Smooth muscle cell of the brain vasculature (primary cell): ENCODE measurements around the gene ZEB2.

ENCODE experiments used
- DNase-seq: peaks from one replicate; pipeline ENCODE4 v3.0.0-alpha.2; 2012; ENCODE audit warnings: low read depth, low spot score

The ZEB2 gene

GRCh38 chr2:144513388-144514101, 6.4 kb downstream of the ZEB2 start:
- no peak for DNase-seq

DNA sequence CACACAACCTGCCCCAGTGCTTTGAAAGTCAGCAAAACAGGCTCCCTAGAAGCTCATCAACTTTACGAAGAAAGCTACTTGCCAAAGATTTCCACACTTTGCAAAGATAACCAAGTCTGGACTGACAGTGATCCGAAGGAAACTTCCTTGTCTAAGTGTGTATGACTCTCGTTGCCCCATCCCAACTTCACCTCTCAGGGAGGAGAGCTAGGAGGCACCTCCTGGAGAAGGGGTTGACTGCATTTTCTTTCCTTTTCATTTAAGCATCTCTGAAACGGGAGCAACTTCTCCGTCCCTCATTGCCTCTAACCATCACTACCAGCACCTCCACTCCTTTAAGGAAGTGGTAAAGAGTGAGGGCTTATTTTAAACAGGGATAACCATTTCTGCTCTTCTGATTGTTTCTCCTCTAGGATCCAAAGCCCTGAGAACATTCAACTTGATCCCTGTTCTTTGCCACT, 7.0 kb downstream of the ZEB2 start:
- no peak for DNase-seq

DNA sequence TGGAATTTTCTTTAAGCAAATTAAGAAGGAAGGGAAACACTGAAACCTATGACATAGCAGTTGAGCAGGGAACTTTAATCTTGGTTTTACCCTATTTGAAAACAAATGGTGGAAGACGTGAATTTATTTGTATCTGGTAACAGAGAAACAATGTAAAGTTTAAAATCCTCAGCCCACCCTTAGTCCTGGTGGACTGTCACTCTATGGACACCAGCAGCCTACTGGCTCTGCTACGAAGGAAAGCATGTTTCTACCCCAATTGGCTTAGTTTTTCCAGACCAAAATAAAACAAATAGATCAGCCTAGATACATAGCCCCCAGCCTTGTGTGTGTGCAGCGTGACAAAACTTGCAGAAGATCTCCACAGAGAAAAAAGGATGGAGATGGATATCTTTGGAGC, 7.4 kb downstream of the ZEB2 start:
- DNase-seq: no peak

GRCh38 chr2:144511937-144512336, 8.0 kb downstream of the ZEB2 start:
- DNase-seq: no peak

GRCh38 chr2:144511226-144511810, 8.6 kb downstream of the ZEB2 start:
- DNase-seq: no peak

- no peak for DNase-seq
Observed at GRCh38 chr2:144510294-144510991, 9.5 kb downstream of the ZEB2 start.

DNA sequence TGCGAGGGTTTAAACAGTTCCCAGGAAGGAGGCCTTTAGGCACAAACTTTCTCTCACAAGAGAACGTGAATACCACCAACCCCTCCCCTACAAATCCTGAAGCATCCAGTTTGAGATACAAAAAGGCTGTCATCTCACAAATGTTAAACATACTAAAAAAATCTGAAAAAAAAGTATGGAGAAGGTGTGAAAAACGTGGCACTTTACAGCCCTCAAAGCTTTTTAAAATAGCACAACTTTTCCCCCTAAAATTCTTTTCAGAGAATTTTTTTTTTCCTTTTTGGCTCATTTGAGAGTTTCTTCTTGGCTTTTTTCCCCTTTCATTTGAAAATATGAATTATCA, 10.1 kb downstream of the ZEB2 start:
- DNase-seq: no peak

DNA sequence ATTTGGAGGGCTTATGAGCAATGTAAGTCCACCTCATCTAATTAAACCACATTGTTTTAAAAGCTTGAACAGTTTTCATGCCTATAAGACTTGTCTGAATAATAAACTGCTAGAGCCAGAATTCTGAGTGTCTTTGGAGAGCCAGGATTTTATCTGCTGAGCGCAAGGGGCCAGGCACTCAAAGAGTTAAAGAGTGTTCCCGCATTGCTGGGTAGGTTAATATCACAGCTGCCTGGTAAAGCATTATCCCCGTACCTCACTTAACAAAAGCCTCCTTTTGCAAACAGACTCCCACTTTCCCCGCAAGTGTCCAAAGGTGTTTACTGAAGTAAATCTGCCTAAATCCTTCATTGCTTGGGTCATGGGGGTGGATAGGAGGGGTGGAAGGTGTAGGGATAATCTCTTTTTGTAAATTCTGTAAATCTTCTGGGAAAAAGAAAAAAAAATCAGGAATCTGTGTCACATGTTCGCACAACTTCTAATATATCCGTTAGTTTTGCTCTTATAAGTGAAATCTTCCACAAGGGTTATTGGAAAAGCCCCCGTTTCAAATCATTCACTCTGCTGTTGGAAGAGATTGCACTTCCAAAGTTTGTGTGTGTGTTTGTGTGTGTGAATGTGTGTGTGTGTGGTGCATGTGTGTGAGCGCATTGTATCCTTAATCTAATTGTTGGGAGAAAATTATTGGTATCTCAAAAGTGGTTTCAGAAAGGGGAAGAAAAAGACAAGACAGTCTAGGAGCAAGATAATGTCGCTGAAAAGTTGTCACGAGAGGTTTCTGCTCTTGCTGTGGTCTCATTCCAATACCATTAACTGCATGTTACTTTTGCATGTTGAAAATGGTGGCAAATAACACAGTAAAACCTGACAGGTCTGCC, 10.7 kb downstream of the ZEB2 start:
- DNase-seq: no peak

DNA sequence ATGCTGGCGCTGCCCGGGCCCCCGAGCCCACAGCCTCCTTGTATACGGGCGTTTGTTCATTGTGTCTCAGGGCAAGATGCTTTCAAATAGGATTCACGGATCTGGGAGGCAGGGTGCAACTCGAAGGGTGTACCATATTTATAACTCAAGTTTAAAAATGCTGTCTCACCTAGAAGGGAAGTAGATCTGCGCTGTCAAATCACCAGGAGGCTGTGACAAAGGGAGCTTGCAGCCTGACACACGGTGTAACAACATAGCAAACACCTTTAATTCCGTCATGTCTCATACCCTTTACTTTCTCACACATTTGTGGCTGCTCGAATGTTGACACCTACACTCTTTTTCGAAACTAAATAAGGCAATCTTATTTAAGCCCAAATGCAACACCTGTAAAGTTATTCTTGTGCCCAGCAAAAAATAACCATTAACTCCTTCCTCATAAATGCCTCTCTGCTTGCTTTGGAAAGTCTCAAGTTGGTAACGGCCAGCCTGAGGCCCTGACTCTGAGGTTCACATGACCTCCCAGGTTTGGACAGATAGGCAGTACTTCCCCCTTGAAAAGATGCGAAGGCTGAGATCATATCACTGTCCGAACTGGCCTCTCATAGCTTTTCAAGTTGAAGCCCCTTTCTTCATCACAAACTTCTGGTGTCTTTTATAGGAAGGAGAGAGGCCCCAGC, 11.6 kb downstream of the ZEB2 start:
- DNase-seq: no peak

GRCh38 chr2:144507441-144508171, 12.3 kb downstream of the ZEB2 start:
- no peak for DNase-seq

DNA sequence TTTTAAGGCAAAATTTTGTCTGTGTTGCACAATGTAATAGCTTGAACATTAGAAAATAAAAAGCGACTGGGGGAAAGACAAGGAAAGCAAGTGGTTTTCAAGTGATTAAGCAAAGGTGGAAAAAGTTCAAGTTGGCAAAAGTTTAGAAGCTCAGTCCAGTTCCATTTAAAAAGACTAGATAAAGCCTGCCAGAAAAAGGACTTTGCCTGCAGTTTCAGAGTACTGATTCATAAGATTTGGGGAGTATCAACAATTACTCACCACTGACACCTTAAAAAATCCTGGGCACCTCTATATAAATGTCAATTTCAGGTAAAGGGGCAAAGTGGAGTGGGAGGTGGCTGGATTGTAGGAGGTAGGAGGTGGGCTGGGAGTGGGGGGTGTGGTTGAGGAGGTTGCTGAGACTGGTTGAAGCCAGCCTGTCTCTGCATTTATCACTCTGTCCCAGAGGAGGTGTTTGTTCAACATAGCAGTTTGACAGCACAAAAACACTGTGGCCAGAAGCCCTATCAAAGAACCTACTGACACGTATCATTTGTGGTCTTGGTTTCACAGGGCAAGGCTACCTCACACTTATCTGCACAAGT, 14.6 kb downstream of the ZEB2 start:
- no peak for DNase-seq

- no peak for DNase-seq
Observed at GRCh38 chr2:144504218-144504641, 15.7 kb downstream of the ZEB2 start.

GRCh38 chr2:144503242-144503641, 16.7 kb downstream of the ZEB2 start:
- DNase-seq: no peak

DNA sequence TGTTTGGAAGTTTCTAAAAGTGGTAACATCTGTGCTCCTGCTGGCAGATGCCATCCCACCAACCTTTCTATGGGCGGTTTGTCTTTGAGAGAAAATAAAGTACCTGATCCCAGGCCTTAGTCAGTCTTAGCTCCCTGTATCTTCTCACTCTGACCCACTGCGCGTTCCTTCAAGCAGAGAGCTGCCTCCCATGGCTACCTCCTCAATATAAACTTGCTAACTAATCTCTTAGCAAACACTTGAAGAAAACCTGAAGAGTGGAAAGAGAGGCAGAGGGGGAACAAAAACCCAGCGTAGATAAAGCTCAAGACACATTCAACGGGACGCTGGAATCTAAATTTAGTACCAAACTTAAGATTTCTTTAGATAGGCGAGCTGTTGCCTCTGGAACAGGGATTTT, 17.6 kb downstream of the ZEB2 start:
- no peak for DNase-seq

- DNase-seq: no peak
Observed at GRCh38 chr2:144501627-144502026, 18.3 kb downstream of the ZEB2 start.

DNA sequence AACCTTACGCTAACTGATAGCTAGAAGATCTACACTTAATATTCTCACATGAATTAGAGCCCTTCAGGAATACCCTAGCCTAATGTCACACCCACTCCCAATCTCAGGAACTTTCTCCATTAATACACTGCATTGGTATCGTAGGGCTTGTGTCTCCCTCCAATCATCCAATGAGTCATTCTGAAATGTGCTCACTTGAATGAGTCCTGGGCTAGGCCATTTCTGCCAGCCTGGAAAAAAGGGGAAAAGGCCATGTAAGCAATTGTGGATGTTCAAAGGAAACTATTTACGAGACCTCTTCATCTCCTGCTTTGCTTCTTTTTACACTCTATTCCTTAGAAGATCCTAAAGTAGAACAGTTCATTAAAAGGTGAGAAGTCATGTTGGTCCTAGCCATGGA, 18.8 kb downstream of the ZEB2 start:
- DNase-seq: no peak

DNA sequence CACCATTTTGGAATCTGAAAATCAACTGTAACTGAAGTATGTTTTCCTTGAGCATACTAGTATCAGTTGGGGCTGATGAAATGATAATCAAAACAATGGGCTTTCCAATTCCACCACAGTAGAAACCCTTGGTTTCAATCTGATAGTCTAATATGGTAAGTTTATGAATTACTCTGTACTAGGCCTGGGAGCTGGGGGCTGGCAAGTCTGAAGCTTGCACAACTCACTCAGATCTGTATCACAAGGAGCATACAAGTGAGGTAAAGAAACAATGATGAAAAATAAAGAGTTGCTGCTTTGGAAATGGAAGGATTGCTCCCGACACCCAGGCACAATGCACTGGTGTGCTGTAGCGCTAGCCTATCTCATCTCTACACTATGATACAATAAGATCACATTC, 19.4 kb downstream of the ZEB2 start:
- no peak for DNase-seq

- no peak for DNase-seq
Observed at GRCh38 chr2:144498277-144498676, 21.6 kb downstream of the ZEB2 start.

- no peak for DNase-seq
Observed at GRCh38 chr2:144496977-144497598, 22.8 kb downstream of the ZEB2 start.
